ENCODE results near the gene FIZ1.
"Not testable (repeated sequence)": the region's sequence is repeated elsewhere in the genome, so short reads cannot be mapped to it uniquely, and the experiment has no call there.

FIZ1 gene

DNA sequence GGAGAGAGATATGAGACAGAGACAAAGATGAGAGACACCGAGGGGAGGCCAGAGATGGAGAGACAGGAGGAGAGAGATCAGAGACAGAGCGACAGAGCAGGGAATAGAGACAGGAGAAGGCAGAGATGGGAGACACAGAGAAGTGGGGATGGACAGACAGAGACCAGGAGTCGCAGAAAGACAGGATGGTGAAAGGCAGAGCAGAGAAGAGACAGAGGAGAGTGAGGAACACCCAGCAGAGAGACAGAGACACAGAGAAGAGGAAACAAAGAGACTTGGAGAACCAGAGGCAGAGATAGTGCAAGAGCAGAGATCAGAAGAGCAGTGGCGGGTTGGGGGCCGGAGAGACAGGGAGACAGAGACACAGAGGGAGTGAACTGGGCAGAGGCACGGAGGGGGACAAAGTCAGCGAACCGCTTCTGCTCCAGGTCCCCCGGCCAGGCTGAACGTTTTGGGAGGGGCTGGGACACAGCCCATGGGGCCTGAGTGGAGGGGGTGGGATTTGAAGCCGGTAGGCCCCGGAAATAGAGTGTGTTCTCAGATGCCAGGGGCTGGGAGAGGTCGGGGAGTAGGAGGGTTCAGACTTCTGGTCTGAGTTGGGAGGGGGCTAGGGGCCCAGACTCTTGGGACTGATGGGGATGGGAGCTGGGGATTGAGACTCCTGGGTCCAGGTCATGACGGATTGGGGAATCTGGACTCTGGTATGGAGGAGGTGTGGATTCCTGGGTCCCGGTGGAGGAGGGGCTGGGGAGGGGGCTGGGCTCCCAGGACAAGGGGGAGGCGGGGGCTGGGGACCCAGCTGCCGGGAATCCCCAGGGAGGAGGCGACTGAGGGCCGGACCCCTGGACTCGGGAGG lies 19.3 kb downstream of the FIZ1 start:
- H3K4me1 ChIP-seq (ENCODE audit: control insufficient read depth in 1 of 2, insufficient read depth in 2 of 2, low read length in 2 of 2) = peaks cover 6 to 24% of the 10 kb centered on the region in 2 donors
- H3K36me3 ChIP-seq (ENCODE audit: control insufficient read depth in 1 of 2, insufficient read depth in 2 of 2, low read length in 2 of 2) = peaks cover 9 to 24% of the 10 kb centered on the region in 2 donors
- peak overlapping the region; percentile 71 to 77 for H3K4me3 ChIP-seq (ENCODE audit: low read depth in 1 of 2, low read length in 2 of 2)
- peak overlapping the region; percentile 69 for H3K27ac ChIP-seq (ENCODE audit: low read length)
- H3K27me3 ChIP-seq (ENCODE audit: low read depth, low read length) = no peaks in the 10 kb centered on the region
- no peaks in the 10 kb centered on the region for H3K9me3 ChIP-seq (ENCODE audit: control insufficient read depth in 1 of 2, low read length in 2 of 2)

DNA sequence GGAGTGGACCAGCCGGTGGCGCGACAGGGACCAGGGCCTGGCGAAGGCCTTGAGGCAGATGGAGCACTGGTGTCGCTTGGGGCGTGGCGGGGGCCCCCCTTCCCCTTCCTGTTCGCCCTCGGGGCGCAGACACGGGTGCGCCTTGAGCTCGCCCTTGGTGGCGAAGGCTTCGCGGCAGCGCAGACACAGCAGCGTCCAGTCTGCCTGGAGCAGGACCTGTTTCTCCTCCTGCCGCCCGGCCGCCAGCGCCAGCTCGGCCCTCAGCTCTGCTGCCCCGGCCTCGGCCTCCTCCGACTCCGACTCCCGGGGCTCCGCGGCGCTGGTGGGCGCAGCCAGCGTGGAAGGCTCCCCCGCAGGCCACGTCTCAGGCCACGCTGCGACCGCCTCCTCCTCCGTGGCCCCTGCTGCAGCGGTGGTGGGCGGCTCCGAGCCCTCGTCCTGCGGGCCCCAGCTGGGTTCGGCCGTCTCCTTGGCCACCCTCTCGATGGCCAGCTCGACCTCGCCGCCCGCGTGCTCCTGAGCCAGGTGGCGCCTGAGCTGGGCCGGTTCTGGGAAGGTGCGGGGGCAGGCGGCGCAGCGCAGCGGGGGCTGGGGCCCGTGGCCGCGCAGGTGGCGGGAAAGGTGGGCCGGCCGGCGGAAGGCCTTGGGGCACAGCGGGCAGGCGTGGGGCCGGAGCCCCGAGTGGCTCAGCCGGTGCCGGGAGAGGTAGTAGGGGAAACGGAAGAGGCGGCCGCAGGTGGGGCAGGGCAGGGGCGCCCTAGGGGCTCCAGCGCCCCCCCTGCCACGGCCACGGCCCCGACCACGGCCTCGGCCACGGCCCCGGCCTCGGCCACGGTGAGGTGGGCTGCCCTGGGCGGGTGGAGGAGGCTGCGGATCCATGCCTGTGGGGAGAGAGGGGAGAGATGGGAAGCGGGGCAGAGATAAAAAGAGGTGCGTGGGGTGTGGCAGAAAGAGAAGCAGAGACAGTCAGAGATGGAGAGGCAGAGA lies 20.3 kb downstream of the FIZ1 start:
- H3K9me3 ChIP-seq (ENCODE audit: control insufficient read depth in 1 of 2, low read length in 2 of 2) = no peaks in the 10 kb centered on the region
- no peak overlapping the region for H3K27ac ChIP-seq (ENCODE audit: low read length)
- peaks cover 6 to 24% of the 10 kb centered on the region in 2 donors for H3K4me1 ChIP-seq (ENCODE audit: control insufficient read depth in 1 of 2, insufficient read depth in 2 of 2, low read length in 2 of 2)
- peak overlapping the region; percentile 71 to 77 for H3K4me3 ChIP-seq (ENCODE audit: low read depth in 1 of 2, low read length in 2 of 2)
- H3K36me3 ChIP-seq (ENCODE audit: control insufficient read depth in 1 of 2, insufficient read depth in 2 of 2, low read length in 2 of 2) = peaks cover 9 to 24% of the 10 kb centered on the region in 2 donors
- no peaks in the 10 kb centered on the region for H3K27me3 ChIP-seq (ENCODE audit: low read depth, low read length)

DNA sequence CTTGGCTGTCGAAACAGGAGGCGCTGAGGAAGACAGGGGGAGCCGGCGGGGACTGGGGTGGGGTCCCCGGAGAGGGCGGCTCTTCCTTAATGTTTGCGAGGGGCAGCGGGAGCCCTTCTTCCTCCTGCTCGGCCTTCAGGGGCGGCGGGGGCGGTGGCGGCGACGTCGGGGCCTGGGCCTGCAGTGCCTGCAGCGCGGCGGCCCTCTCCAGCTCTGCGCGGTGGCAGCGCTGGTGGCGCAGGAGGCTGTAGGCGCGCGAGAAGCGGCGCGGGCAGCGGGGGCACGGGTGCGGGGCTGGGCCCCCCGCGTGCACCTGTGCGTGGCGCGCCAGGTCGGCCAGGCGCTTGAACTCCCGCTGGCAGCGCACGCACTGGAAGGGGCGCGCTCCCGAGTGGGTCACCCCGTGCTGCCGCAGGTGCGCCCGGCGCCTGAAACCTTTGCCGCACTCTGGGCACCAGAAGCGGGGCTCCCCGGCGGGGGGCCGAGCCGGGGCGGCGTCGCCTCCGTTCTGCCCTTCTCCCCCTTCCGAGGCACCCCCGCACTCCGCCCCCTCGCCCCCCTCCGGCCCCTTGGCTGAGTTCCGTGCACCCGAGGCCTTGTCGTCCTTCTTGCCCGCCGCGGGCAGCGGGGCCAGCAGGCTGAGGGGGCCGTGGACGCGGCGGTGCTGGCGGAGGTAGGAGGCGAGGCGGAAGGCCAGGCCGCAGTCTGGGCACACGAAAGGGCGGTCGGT lies 21.1 kb downstream of the FIZ1 start:
- Histone ChIP-seq H3K9me3 (ENCODE audit: control insufficient read depth in 1 of 2, low read length in 2 of 2) (no peaks in the 10 kb centered on the region), H3K36me3 (ENCODE audit: control insufficient read depth in 1 of 2, insufficient read depth in 2 of 2, low read length in 2 of 2) (peaks cover 9 to 24% of the 10 kb centered on the region in 2 donors), H3K27me3 (ENCODE audit: low read depth, low read length) (no peaks in the 10 kb centered on the region), H3K4me1 (ENCODE audit: control insufficient read depth in 1 of 2, insufficient read depth in 2 of 2, low read length in 2 of 2) (peaks cover 6 to 24% of the 10 kb centered on the region in 2 donors), H3K4me3 (ENCODE audit: low read depth in 1 of 2, low read length in 2 of 2) (no peak overlapping the region), H3K27ac (ENCODE audit: low read length) (no peak overlapping the region)

- Histone ChIP-seq H3K27me3 (ENCODE audit: low read depth, low read length) (no peaks in the 10 kb centered on the region), H3K4me3 (ENCODE audit: low read depth in 1 of 2, low read length in 2 of 2) (no peak overlapping the region), H3K27ac (ENCODE audit: low read length) (no peak overlapping the region)
These were observed 22.6 kb downstream of the FIZ1 start for GRCh38 chr19:55576746-55577145.

GRCh38 chr19:55573929-55574328 lies 25.4 kb downstream of the FIZ1 start:
- H3K4me3 ChIP-seq (ENCODE audit: low read depth in 1 of 2, low read length in 2 of 2); H3K9me3 ChIP-seq (ENCODE audit: control insufficient read depth in 1 of 2, low read length in 2 of 2); H3K27me3 ChIP-seq (ENCODE audit: low read depth, low read length); H3K4me1 ChIP-seq (ENCODE audit: control insufficient read depth in 1 of 2, insufficient read depth in 2 of 2, low read length in 2 of 2); H3K27ac ChIP-seq (ENCODE audit: low read length): not testable (repeated sequence)
- peaks cover 9 to 22% of the 10 kb centered on the region in 2 donors for H3K36me3 ChIP-seq (ENCODE audit: control insufficient read depth in 1 of 2, insufficient read depth in 2 of 2, low read length in 2 of 2)

More at GRCh38 chr19:55576746-55577145, 22.6 kb downstream of the FIZ1 start:
- Histone ChIP-seq H3K9me3 (ENCODE audit: control insufficient read depth in 1 of 2, low read length in 2 of 2) (no peaks in the 10 kb centered on the region), H3K4me1 (ENCODE audit: control insufficient read depth in 1 of 2, insufficient read depth in 2 of 2, low read length in 2 of 2) (peaks cover 6 to 17% of the 10 kb centered on the region in 2 donors), H3K36me3 (ENCODE audit: control insufficient read depth in 1 of 2, insufficient read depth in 2 of 2, low read length in 2 of 2) (peaks cover 9 to 24% of the 10 kb centered on the region in 2 donors)

GRCh38 chr19:55569477-55569876 lies 29.8 kb downstream of the FIZ1 start:
- H3K27ac ChIP-seq (ENCODE audit: low read length); H3K4me3 ChIP-seq (ENCODE audit: low read depth in 1 of 2, low read length in 2 of 2); H3K36me3 ChIP-seq (ENCODE audit: control insufficient read depth in 1 of 2, insufficient read depth in 2 of 2, low read length in 2 of 2); H3K4me1 ChIP-seq (ENCODE audit: control insufficient read depth in 1 of 2, insufficient read depth in 2 of 2, low read length in 2 of 2); H3K27me3 ChIP-seq (ENCODE audit: low read depth, low read length); H3K9me3 ChIP-seq (ENCODE audit: control insufficient read depth in 1 of 2, low read length in 2 of 2): not testable (repeated sequence)

DNA sequence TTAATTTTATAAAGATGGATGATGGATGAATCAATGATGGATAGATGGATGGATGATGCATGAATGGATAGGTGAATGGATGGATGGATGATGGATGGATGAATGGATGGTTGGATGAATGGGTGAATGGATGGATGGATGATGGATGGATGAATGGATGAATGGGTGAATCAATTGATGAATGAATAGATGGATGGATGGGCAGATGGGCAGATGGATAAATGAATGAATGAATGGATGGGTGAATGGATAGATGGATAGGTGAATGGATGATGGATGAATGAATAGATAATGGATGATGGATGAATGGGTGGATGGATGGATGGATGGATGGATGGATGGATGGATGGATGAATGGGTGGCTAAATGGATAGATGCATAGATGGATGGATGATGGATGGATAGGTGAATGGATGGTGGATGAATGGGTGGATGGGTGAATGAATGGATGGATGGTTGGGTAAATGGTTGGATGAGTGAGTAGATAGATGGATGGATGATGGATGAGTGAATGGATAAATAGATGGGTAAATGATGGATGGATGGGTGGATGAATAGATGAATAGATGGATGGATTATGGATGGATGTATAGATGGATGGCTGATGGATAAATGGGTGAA lies 31.5 kb downstream of the FIZ1 start:
- Histone ChIP-seq H3K27me3 (ENCODE audit: low read depth, low read length) (no peaks in the 10 kb centered on the region), H3K4me3 (ENCODE audit: low read depth in 1 of 2, low read length in 2 of 2) (no peak overlapping the region), H3K36me3 (ENCODE audit: control insufficient read depth in 1 of 2, insufficient read depth in 2 of 2, low read length in 2 of 2) (no peaks in the 10 kb centered on the region), H3K9me3 (ENCODE audit: control insufficient read depth in 1 of 2, low read length in 2 of 2) (no peaks in the 10 kb centered on the region), H3K4me1 (ENCODE audit: control insufficient read depth in 1 of 2, insufficient read depth in 2 of 2, low read length in 2 of 2) (no peaks in the 10 kb centered on the region), H3K27ac (ENCODE audit: low read length) (no peak overlapping the region)

DNA sequence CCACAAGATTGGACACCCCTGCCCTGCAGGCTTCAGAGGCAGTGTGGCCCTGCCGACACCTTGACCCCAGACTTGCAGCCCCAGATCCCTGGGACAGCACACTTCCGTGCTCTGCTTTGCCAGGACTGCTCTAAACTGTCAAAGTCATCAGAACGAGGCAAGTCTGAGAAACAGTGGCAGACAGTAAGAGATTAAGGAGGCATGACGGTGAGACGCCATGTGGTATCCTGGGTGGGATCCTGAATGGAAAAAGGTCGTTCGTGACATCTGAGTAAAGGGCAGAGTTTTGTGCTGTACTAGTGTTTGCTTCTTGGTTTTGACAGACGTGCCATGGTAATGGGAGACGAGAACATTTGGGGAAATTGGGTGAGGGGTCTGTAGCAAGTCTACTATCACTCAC lies 32.5 kb downstream of the FIZ1 start:
- Histone ChIP-seq H3K27me3 (ENCODE audit: low read depth, low read length) (no peaks in the 10 kb centered on the region), H3K4me1 (ENCODE audit: control insufficient read depth in 1 of 2, insufficient read depth in 2 of 2, low read length in 2 of 2) (no peaks in the 10 kb centered on the region), H3K36me3 (ENCODE audit: control insufficient read depth in 1 of 2, insufficient read depth in 2 of 2, low read length in 2 of 2) (no peaks in the 10 kb centered on the region), H3K9me3 (ENCODE audit: control insufficient read depth in 1 of 2, low read length in 2 of 2) (no peaks in the 10 kb centered on the region), H3K27ac (ENCODE audit: low read length) (no peak overlapping the region), H3K4me3 (ENCODE audit: low read depth in 1 of 2, low read length in 2 of 2) (no peak overlapping the region)

GRCh38 chr19:55563261-55563690 lies 36.0 kb downstream of the FIZ1 start:
- Histone ChIP-seq H3K36me3 (ENCODE audit: control insufficient read depth in 1 of 2, insufficient read depth in 2 of 2, low read length in 2 of 2) (no peaks in the 10 kb centered on the region), H3K27ac (ENCODE audit: low read length) (no peak overlapping the region), H3K4me3 (ENCODE audit: low read depth in 1 of 2, low read length in 2 of 2) (no peak overlapping the region), H3K9me3 (ENCODE audit: control insufficient read depth in 1 of 2, low read length in 2 of 2) (peaks cover 0 to 4% of the 10 kb centered on the region in 2 donors), H3K4me1 (ENCODE audit: control insufficient read depth in 1 of 2, insufficient read depth in 2 of 2, low read length in 2 of 2) (no peaks in the 10 kb centered on the region), H3K27me3 (ENCODE audit: low read depth, low read length) (no peaks in the 10 kb centered on the region)

- Histone ChIP-seq H3K4me1 (ENCODE audit: control insufficient read depth in 1 of 2, insufficient read depth in 2 of 2, low read length in 2 of 2) (no peaks in the 10 kb centered on the region), H3K4me3 (ENCODE audit: low read depth in 1 of 2, low read length in 2 of 2) (no peak overlapping the region), H3K27ac (ENCODE audit: low read length) (no peak overlapping the region), H3K27me3 (ENCODE audit: low read depth, low read length) (no peaks in the 10 kb centered on the region), H3K36me3 (ENCODE audit: control insufficient read depth in 1 of 2, insufficient read depth in 2 of 2, low read length in 2 of 2) (no peaks in the 10 kb centered on the region), H3K9me3 (ENCODE audit: control insufficient read depth in 1 of 2, low read length in 2 of 2) (peaks cover 0 to 4% of the 10 kb centered on the region in 2 donors)
These were observed 39.6 kb downstream of the FIZ1 start for GRCh38 chr19:55559684-55560083.
